Activated naive CD8-positive, alpha-beta T cell treated with anti-CD3 and anti-CD28 coated beads for 36 hours (primary cell): ENCODE data around the gene ZNF37A. TPM values are rescaled to one million over a fixed set of nuclear protein-coding genes. Genes with fewer than 3 reads are reported as not detected.

Experiments used
- total RNA-seq, 2 experiments: library from RNA; stranded (reverse); gene quantifications; one replicate each; pipeline ENCODE4 v1.2.3, GENCODE V29; 2021

ZNF37A gene
- total RNA-seq, 2 experiments from 2014 or later: 19.0 to 19.2 TPM

Other genes with a start within 250 kb of the ZNF37A start
- 1 to 10 TPM; 5.4 to 5.5 TPM for gene ZNF248, start 236.7 kb upstream of the ZNF37A start, total RNA-seq
- gene ZNF25, start 117.7 kb upstream of the ZNF37A start, total RNA-seq: 1 to 10 TPM; 4.2 to 5.5 TPM
- gene ZNF33A, start 83.7 kb upstream of the ZNF37A start, total RNA-seq: 10 to 100 TPM; 17.6 to 18.1 TPM